Kidney epithelial cell (primary cell): ENCODE results near the gene ZSWIM3. TPM values are rescaled to one million over a fixed set of nuclear protein-coding genes. Genes with fewer than 3 reads are reported as not detected.

Source experiments
- DNase-seq: peaks from one replicate; pipeline ENCODE4 v3.0.0-alpha.2; 2010; ENCODE audit warnings: low read depth
- H3K27me3 ChIP-seq: 2 replicates; pipeline ENCODE4 v1.6.0; 2011; ENCODE audit warnings: low read length; ENCODE audit not compliant: control insufficient read depth, insufficient read depth
- H3K36me3 ChIP-seq: 2 replicates; pipeline ENCODE4 v1.5.1; 2011; ENCODE audit warnings: low read length; ENCODE audit not compliant: control insufficient read depth, insufficient read depth
- H3K4me3 ChIP-seq: 2 replicates; pipeline ENCODE4 v1.5.1; 2011; ENCODE audit warnings: low read depth, mild to moderate bottlenecking, control low read depth, low read length
- CTCF ChIP-seq: IDR thresholded peaks from 2 replicates; pipeline ENCODE4 v1.5.1; 2011; ENCODE audit warnings: mild to moderate bottlenecking, moderate library complexity, low read length, control low read depth, inconsistent platforms; ENCODE audit not compliant: insufficient read depth, poor library complexity, severe bottlenecking
- total RNA-seq: library from RNA; depleted of rRNA; stranded (reverse); fragments of >200 nt; gene quantifications from 2 replicates; pipeline ENCODE4 v1.2.3, GENCODE V29; 2015

Gene ZSWIM3
- total RNA-seq, 1 donor from 2014 or later, result 4.7 TPM

DNA sequence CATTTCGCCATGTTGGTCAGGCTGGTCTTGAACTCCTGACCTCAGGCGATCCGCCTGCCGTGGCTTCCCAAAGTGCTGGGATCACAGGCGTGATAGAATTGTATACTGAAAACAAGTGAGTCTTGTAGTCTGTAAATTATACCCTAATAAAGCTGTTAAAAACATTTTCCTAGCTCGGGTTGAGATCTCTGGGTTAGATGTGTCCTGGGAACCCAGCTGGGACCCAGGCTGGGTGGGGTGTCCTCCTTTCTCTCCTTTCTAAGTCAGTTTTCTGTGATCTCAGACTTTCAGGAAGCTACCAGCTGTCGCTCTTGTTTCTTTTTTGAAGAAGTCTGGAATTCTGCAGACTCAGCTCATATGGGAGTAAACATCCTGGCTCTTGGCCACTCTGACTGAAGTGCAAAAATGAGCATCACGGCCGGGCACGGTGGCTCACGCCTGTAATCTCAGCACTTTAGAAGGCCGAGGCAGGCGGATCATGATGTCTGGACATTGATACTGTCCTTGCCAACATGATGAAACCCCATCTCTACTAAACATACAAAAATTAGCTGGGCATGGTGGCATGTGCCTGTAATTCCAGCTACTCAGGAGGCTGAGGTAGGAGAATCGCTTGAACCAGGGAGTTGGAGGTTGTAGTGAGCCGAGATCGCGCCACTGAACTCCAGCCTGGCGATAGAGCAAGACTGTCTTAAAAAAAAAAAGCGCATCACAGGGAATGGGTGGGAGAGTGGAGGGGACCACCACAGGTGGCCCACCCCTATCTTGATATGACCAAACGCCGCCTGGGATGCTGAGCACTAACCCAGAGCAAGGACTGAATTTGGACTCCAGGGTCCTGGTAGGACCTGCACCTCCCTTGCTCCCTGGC lies 67.2 kb downstream of the ZSWIM3 start:
- DNase-seq, result no peak
- H3K27me3 ChIP-seq, result no peaks in the 10 kb centered on the region
- H3K36me3 ChIP-seq, result no peaks in the 10 kb centered on the region
- no peak overlapping the region for H3K4me3 ChIP-seq
- no peak for TF ChIP-seq CTCF

GRCh38 chr20:45925821-45926506 lies 68.5 kb downstream of the ZSWIM3 start:
- H3K27me3 ChIP-seq, result no peaks in the 10 kb centered on the region
- no peak for TF ChIP-seq CTCF
- no peak overlapping the region for H3K4me3 ChIP-seq
- no peaks in the 10 kb centered on the region for H3K36me3 ChIP-seq
- no peak for DNase-seq

GRCh38 chr20:45926731-45927070 lies 69.3 kb downstream of the ZSWIM3 start:
- no peak for DNase-seq
- TF ChIP-seq CTCF, result no peak
- no peaks in the 10 kb centered on the region for H3K36me3 ChIP-seq
- H3K4me3 ChIP-seq, result no peak overlapping the region
- no peaks in the 10 kb centered on the region for H3K27me3 ChIP-seq

DNA sequence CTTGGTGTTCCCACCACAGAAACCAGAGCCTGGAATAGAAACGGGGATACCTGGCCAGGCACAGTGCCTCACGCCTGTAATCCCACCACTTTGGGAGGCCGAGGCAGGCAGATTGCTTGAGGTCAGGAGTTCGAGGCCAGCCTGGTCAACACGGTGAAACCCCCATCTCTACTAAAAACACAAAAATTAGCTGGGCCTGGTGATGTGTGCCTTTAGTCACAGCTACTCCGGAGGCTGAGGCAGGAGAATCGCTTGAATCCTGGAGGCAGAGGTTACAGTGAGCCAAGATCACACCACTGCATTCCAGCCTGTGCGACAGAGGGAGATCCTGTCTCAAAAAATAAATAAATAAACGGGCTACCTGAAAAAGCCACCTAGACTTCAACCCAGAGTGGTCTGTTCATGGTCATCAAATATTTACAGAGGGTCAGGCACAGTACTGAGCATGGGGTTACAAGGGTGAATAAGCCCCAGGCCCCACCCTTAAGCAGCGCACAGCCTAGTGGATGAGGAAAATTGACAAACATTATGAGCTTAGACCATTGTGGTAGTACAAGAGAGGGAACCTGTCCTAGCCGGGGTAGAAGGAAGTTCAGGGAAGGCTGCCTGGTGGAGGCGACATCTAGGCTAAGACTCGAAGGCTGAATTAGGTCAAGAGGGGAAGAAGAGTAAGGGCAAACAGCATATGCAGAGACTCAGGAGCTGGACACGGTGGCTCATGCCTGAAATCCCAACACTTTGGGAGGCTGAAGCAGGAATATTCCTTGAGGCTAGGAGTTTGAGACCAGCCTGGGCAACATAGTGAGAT lies 69.9 kb downstream of the ZSWIM3 start:
- DNase-seq, result no peak
- Histone ChIP-seq H3K36me3 (no peaks in the 10 kb centered on the region), H3K4me3 (no peak overlapping the region), H3K27me3 (no peaks in the 10 kb centered on the region)
- no peak for TF ChIP-seq CTCF

Other genes with a start within 250 kb of the ZSWIM3 start
- gene WFDC10A, start 227.9 kb upstream of the ZSWIM3 start, total RNA-seq, result not detected in 2 replicates
- gene WFDC9, start 226.3 kb upstream of the ZSWIM3 start, total RNA-seq, result not detected in 2 replicates
- not detected in 2 replicates for gene WFDC11, start 187.4 kb upstream of the ZSWIM3 start, total RNA-seq
- gene WFDC13, start 155.6 kb upstream of the ZSWIM3 start, total RNA-seq, result not detected in 2 replicates
- gene WFDC10B, start 152.6 kb upstream of the ZSWIM3 start, total RNA-seq, result not detected in 2 replicates
- gene SPINT4, start 135.3 kb upstream of the ZSWIM3 start, total RNA-seq, result not detected in 2 replicates
- gene WFDC3, start 65.7 kb upstream of the ZSWIM3 start, total RNA-seq, result not detected in 2 replicates
- 46.7 and 48.2 TPM in 2 replicates for gene DNTTIP1, start 65.7 kb upstream of the ZSWIM3 start, total RNA-seq
- gene UBE2C, start 45.0 kb upstream of the ZSWIM3 start, total RNA-seq, result 25.9 and 31.3 TPM in 2 replicates
- not detected in 2 replicates for gene TNNC2, start 30.3 kb upstream of the ZSWIM3 start, total RNA-seq
- gene SNX21, start 23.8 kb upstream of the ZSWIM3 start, total RNA-seq, result 24.7 and 28.4 TPM in 2 replicates
- gene ACOT8, start 222 bp upstream of the ZSWIM3 start, total RNA-seq, result 35.3 and 38.7 TPM in 2 replicates
- gene ZSWIM1, start 23.6 kb downstream of the ZSWIM3 start, total RNA-seq, result 12.7 and 16.2 TPM in 2 replicates
- 0.21 and 0.25 TPM in 2 replicates for gene SPATA25, start 30.0 kb downstream of the ZSWIM3 start, total RNA-seq
- gene NEURL2, start 33.6 kb downstream of the ZSWIM3 start, total RNA-seq, result 7.9 and 9.0 TPM in 2 replicates
- gene CTSA, start 33.7 kb downstream of the ZSWIM3 start, total RNA-seq, result 136 and 192 TPM in 2 replicates
- gene PLTP, start 54.5 kb downstream of the ZSWIM3 start, total RNA-seq, result 55.8 and 71.1 TPM in 2 replicates
- gene PCIF1, start 77.1 kb downstream of the ZSWIM3 start, total RNA-seq, result 22.4 and 29.2 TPM in 2 replicates
- gene ZNF335, start 114.6 kb downstream of the ZSWIM3 start, total RNA-seq, result 20.3 and 26.7 TPM in 2 replicates
- gene MMP9, start 151.3 kb downstream of the ZSWIM3 start, total RNA-seq, result 33.8 and 39.5 TPM in 2 replicates
- gene SLC12A5, start 171.6 kb downstream of the ZSWIM3 start, total RNA-seq, result 1.3 TPM in 1 of 2 replicates, not detected in the other
- gene NCOA5, start 232.3 kb downstream of the ZSWIM3 start, total RNA-seq, result 30.5 and 31.4 TPM in 2 replicates